Muscle of leg (tissue), 9 donors: ENCODE results near the gene AMOT. TPM values are rescaled to one million over a fixed set of nuclear protein-coding genes. Genes with fewer than 3 reads are reported as not detected.

Experiments used
- polyA plus RNA-seq, 8 donors: library from polyadenylated mRNA; unstranded; fragments of 120-200 nt; gene quantifications; one replicate each; pipeline versions ENCODE4 v1.2.1 to v1.2.3, GENCODE V29; 2013; ENCODE audit warnings: inconsistent platforms in 1 of 8, low replicate concordance in 1 of 8; ENCODE audit not compliant: insufficient read length in 8 of 8, insufficient read depth in 1 of 8
- total RNA-seq: library from RNA; stranded (reverse); fragments of 120-200 nt; gene quantifications from one replicate; pipeline ENCODE4 v1.2.4, GENCODE V29; 2013

AMOT gene
- total and polyA plus RNA-seq, 9 donors: 17.6 to 35.6 (median 28.1) TPM

Other genes starting within 250 kb of the AMOT start
- gene LHFPL1, start 160.9 kb downstream of the AMOT start, total RNA-seq: 0.22 TPM
- gene LHFPL1, start 160.9 kb downstream of the AMOT start, polyA plus RNA-seq: under 1 TPM; 0.07 to 0.75 (median 0.35) TPM